Mesenteric fat pad (tissue), 1 donor: ENCODE measurements around the gene XIAP. TPM values are rescaled to one million over a fixed set of nuclear protein-coding genes. Genes with fewer than 3 reads are reported as not detected.
A peak's percentile ranks its signal among the peaks of the same experiment; 100 is the strongest.
"Not testable (repeated sequence)": the region's sequence is repeated elsewhere in the genome, so short reads cannot be mapped to it uniquely, and the experiment has no call there.

ENCODE experiments used
- DNase-seq: peaks from one replicate; pipeline ENCODE4 v3.0.0-alpha.2; 2020; ENCODE audit warnings: low spot score
- long read RNA-seq: library from polyadenylated mRNA; unstranded; transcript quantifications from one replicate; pipeline ENCODE4 v2.0.0, GENCODE V29; 2020
- total RNA-seq: library from RNA; stranded (reverse); fragmentation: NEBNext Ultra II Directional; extraction: Animal tissue kit (Norgen Biotek cat#: 25700); gene quantifications from one replicate; pipeline ENCODE4 v1.2.1, GENCODE V29; 2021
- donor health status: DM: yes; HTN: yes; CAD: no.

The XIAP gene
- total RNA-seq = 45.2 TPM
- long read RNA-seq, full-length matches to known transcripts = 11 of 20 reads
- long read RNA-seq, partial matches to known transcripts = 5 of 20 reads
- long read RNA-seq, other reads (novel, unspliced or antisense) = 4 of 20 reads

- DNase-seq = peak; percentile 94
Observed at GRCh38 chrX:123859846-123860838, at the start of gene XIAP. XIAP (plus strand) TSS chrX:123860053; CDS start chrX:123885663, 25,610 bp downstream.

- DNase-seq = no peak
Observed at GRCh38 chrX:123814343-123814742, 45.5 kb upstream of the XIAP start.

- not testable (repeated sequence) for DNase-seq
Observed at GRCh38 chrX:123814934-123815394, 44.9 kb upstream of the XIAP start.

- no peak for DNase-seq
Observed at GRCh38 chrX:123817288-123817894, 42.5 kb upstream of the XIAP start.

GRCh38 chrX:123818243-123818642 is 41.6 kb upstream of the XIAP start:
- no peak for DNase-seq

GRCh38 chrX:123822965-123823364 is 36.9 kb upstream of the XIAP start:
- DNase-seq = no peak

- no peak for DNase-seq
Observed at GRCh38 chrX:123830309-123830708, 29.5 kb upstream of the XIAP start.

- no peak for DNase-seq
Observed at GRCh38 chrX:123833387-123833786, 26.5 kb upstream of the XIAP start.

- DNase-seq = no peak
Observed at GRCh38 chrX:123834116-123834515, 25.7 kb upstream of the XIAP start.

- no peak for DNase-seq
Observed at GRCh38 chrX:123835661-123836371, 24.0 kb upstream of the XIAP start.

GRCh38 chrX:123845129-123845528 is 14.7 kb upstream of the XIAP start:
- not testable (repeated sequence) for DNase-seq

- DNase-seq = no peak
Observed at GRCh38 chrX:123846577-123847038, 13.2 kb upstream of the XIAP start.

GRCh38 chrX:123847056-123847455 is 12.8 kb upstream of the XIAP start:
- DNase-seq = no peak

GRCh38 chrX:123849096-123849495 is 10.8 kb upstream of the XIAP start:
- DNase-seq = no peak

GRCh38 chrX:123849906-123850305 is 9.9 kb upstream of the XIAP start:
- not testable (repeated sequence) for DNase-seq

GRCh38 chrX:123851079-123851478 is 8.8 kb upstream of the XIAP start:
- DNase-seq = no peak

- no peak for DNase-seq
Observed at GRCh38 chrX:123854329-123854728, 5.5 kb upstream of the XIAP start.

- no peak for DNase-seq
Observed at GRCh38 chrX:123859409-123859845, 426 bp upstream of the XIAP start.

- DNase-seq = no peak
Observed at GRCh38 chrX:123860983-123861382, 1.1 kb downstream of the XIAP start.

- DNase-seq = no peak
Observed at GRCh38 chrX:123869488-123869887, 9.6 kb downstream of the XIAP start.

- DNase-seq = no peak
Observed at GRCh38 chrX:123871309-123871708, 11.5 kb downstream of the XIAP start.
